GM12878 (cell line): ENCODE results near the gene EEFSEC. TPM values are rescaled to one million over a fixed set of nuclear protein-coding genes. Genes with fewer than 3 reads are reported as not detected.

ENCODE experiments used
- ATAC-seq: fragments of 200-7000 bp; cut with Tn5 transposase; 3 replicates; pipeline ENCODE4 v1.9.1; 2020; ENCODE audit warnings: mild to moderate bottlenecking, moderate library complexity
- BruUV-seq: library from RNA; stranded (reverse); fragments of 400-500 nt; replicated peaks from 2 replicates; lab custom pipeline; 2021; lab: Mats Ljungman, UMichigan
- CTCF ChIA-PET: fragments of 300-600 bp; sonication (Branson Sonifier 250); formaldehyde crosslinking; extraction: SDS; loops from one replicate; lab custom pipeline; 2021; ENCODE audit warnings: inconsistent platforms; lab: Yijun Ruan, JAX
- POLR2A ChIA-PET: fragments of 350-600 bp; formaldehyde crosslinking; extraction: SDS; loops from one replicate; lab custom pipeline; 2021; ENCODE audit warnings: inconsistent platforms; lab: Charles Lee
- RAD21 ChIA-PET: fragments of 300-600 bp; sonication (Branson Sonifier 250); formaldehyde crosslinking; loops from one replicate; lab custom pipeline; 2023; ENCODE audit warnings: antibody characterized with exemption; ENCODE audit not compliant: unreplicated experiment; lab: Charles Lee
- SMC1A ChIA-PET: fragments of 300-600 bp; sonication (Branson Sonifier 250); formaldehyde crosslinking; loops from one replicate; lab custom pipeline; 2023; ENCODE audit not compliant: unreplicated experiment, uncharacterized antibody; lab: Charles Lee
- DNase-seq: peaks from one replicate; pipeline ENCODE4 v3.0.0-alpha.2; 2011; ENCODE audit warnings: low read depth, low spot score
- FAIRE-seq: peaks from 3 replicates; lab custom pipeline; 2011; peaks lifted over from hg19 to GRCh38; lab: Jason Lieb, UNC
- H2AFZ ChIP-seq: 2 replicates; pipeline ENCODE4 v1.6.0; 2011; ENCODE audit warnings: low read depth, low read length, control low read depth; ENCODE audit not compliant: control insufficient read depth
- H3K27ac ChIP-seq: 2 replicates; pipeline ENCODE4 v1.5.1; 2011; ENCODE audit warnings: control low read depth; ENCODE audit not compliant: control insufficient read depth, insufficient read depth
- H3K27me3 ChIP-seq, 2 experiments: replicated peaks in 1 of 2; 2 replicates each; pipeline versions ENCODE4 v1.6.0 to v1.6.1; 2011; ENCODE audit warnings: low read length in 1 of 2; ENCODE audit not compliant: control insufficient read depth in 2 of 2, insufficient read depth in 2 of 2
- H3K36me3 ChIP-seq, 2 experiments: 2 replicates each; pipeline ENCODE4 v1.5.1; 2011; ENCODE audit warnings: low read length in 1 of 2; ENCODE audit not compliant: control insufficient read depth in 2 of 2, insufficient read depth in 2 of 2
- H3K4me1 ChIP-seq: 2 replicates; pipeline ENCODE4 v1.6.1; 2011; ENCODE audit warnings: mild to moderate bottlenecking, low read length, moderate library complexity, mixed read lengths; ENCODE audit not compliant: control insufficient read depth, insufficient read depth
- H3K4me2 ChIP-seq: 2 replicates; pipeline ENCODE4 v1.6.0; 2011; ENCODE audit warnings: control low read depth; ENCODE audit not compliant: control insufficient read depth, insufficient read depth
- H3K4me3 ChIP-seq: fragments of 200-600 bp; sonication (generic); 2 replicates; pipeline ENCODE4 v1.5.1; 2016
- H3K79me2 ChIP-seq: 2 replicates; pipeline ENCODE4 v1.6.0; 2011; ENCODE audit warnings: low read length; ENCODE audit not compliant: control insufficient read depth, insufficient read depth
- H3K9ac ChIP-seq: 2 replicates; pipeline ENCODE4 v1.8.0; 2011; ENCODE audit warnings: low read length, control low read depth, mixed read lengths; ENCODE audit not compliant: control insufficient read depth, insufficient read depth
- H3K9me3 ChIP-seq: replicated peaks from 3 replicates; pipeline ENCODE4 v1.5.1; 2011; ENCODE audit warnings: mild to moderate bottlenecking, low read length; ENCODE audit not compliant: control insufficient read depth, insufficient read depth
- H4K20me1 ChIP-seq: 2 replicates; pipeline ENCODE4 v1.6.0; 2011; ENCODE audit not compliant: control insufficient read depth, insufficient read depth
- BCL3 ChIP-seq: IDR thresholded peaks from 2 replicates; pipeline ENCODE4 v1.6.1; 2011; ENCODE audit warnings: borderline replicate concordance, low read depth, mild to moderate bottlenecking, moderate library complexity, low read length; ENCODE audit not compliant: insufficient read depth, poor library complexity, severe bottlenecking
- BMI1 ChIP-seq: fragments of 450-650 bp; IDR thresholded peaks from 2 replicates; pipeline ENCODE4 v1.6.1; 2016; ENCODE audit warnings: mild to moderate bottlenecking, moderate library complexity, borderline replicate concordance
- CBX5 ChIP-seq: sonication (generic); IDR thresholded peaks from 2 replicates; pipeline ENCODE4 v1.6.1; 2016; ENCODE audit warnings: low read depth, moderate library complexity, mild to moderate bottlenecking, inconsistent platforms
- CREM ChIP-seq: IDR thresholded peaks from 2 replicates; pipeline ENCODE4 v1.6.1; 2014; ENCODE audit warnings: antibody characterized with exemption, low read depth
- POLR2AphosphoS2 ChIP-seq: IDR thresholded peaks from 2 replicates; pipeline ENCODE4 v1.6.1; 2011; ENCODE audit warnings: low read depth, mild to moderate bottlenecking, low read length, improper control_type of control experiment, moderate library complexity
- RAD51 ChIP-seq: fragments of 450-650 bp; IDR thresholded peaks from 2 replicates; pipeline ENCODE4 v1.6.1; 2016; ENCODE audit warnings: moderate library complexity, mild to moderate bottlenecking, inconsistent platforms
- TCF7 ChIP-seq: IDR thresholded peaks from 2 replicates; pipeline ENCODE4 v1.6.1; 2014; ENCODE audit warnings: antibody characterized with exemption, borderline replicate concordance
- USF1 ChIP-seq: IDR thresholded peaks from 2 replicates; pipeline ENCODE4 v1.6.1; 2011; ENCODE audit warnings: borderline replicate concordance, low read depth, mild to moderate bottlenecking, moderate library complexity, mixed read lengths, low read length; ENCODE audit not compliant: insufficient read depth; ENCODE audit errors: extremely low read length
- ZZZ3 ChIP-seq: IDR thresholded peaks from 2 replicates; pipeline ENCODE4 v1.6.1; 2011; ENCODE audit warnings: low read depth; ENCODE audit not compliant: control insufficient read depth, insufficient read length
- WGBS: methylation state at CpG from one replicate; pipeline ENCODE4 v1.1.6; 2016; ENCODE audit warnings: low lambda C conversion rate; ENCODE audit not compliant: insufficient replicate concordance, insufficient coverage; ENCODE audit errors: missing lambda C conversion rate; 5-methylcytosine and 5-hydroxymethylcytosine counted together
- in situ Hi-C: fragments of 300-500 bp; cut with MboI; formaldehyde crosslinking; loops from 9 replicates; pipeline ENCODE4 v1.14.3; 2018; ENCODE audit warnings: mixed read lengths
- intact Hi-C: fragments of 100-400 bp; cut with micrococcal nuclease; formaldehyde crosslinking; loops from one replicate; pipeline ENCODE4 v1.14.2; 2022; ENCODE audit not compliant: unreplicated experiment
- polyA plus RNA-seq, 11 experiments: library from polyadenylated mRNA; depleted of rRNA in 4 of 11; unstranded in 6 of 11; stranded (reverse) in 5 of 11; fragments of >200 nt; fragmentation: Nextera tagmentation in 4 of 11; fragmentation: Illumina TruSeq in 1 of 11; extraction: Ambion mirVana in 4 of 11; extraction: Trizol in 1 of 11; gene quantifications; 1 replicate in 1 of 11; 2 replicates in 10 of 11; pipeline versions ENCODE4 v1.2.1 to v1.2.3, GENCODE V29; 2011 to 2016; ENCODE audit warnings: inconsistent platforms in 2 of 11, missing spikeins in 2 of 11, low read depth in 1 of 11
- total RNA-seq, 4 experiments: library from RNA; depleted of rRNA in 3 of 4; stranded (reverse); fragments of >200 nt in 3 of 4; fragmentation: Illumina TruSeq in 1 of 4; extraction: Trizol in 1 of 4; gene quantifications; 2 replicates each; pipeline versions ENCODE4 v1.2.1 to v1.2.3, GENCODE V29; 2013 to 2021
- TF ChIP-seq, protein P1 (sequence below): IDR thresholded peaks from 2 replicates; pipeline ENCODE4 v1.6.1; 2012; ENCODE audit warnings: low read depth, low read length, improper control_type of control experiment
- TF ChIP-seq, protein P2 (sequence below): fragments of 450-650 bp; IDR thresholded peaks from 2 replicates; pipeline ENCODE4 v1.6.1; 2017; ENCODE audit warnings: mild to moderate bottlenecking
- TF ChIP-seq, protein P3 (sequence below): fragments of 150-350 bp; IDR thresholded peaks from 2 replicates; pipeline ENCODE4 v1.6.1; 2014; ENCODE audit warnings: mild to moderate bottlenecking, low read depth, low read length

Gene EEFSEC
- total and polyA plus RNA-seq, 10 of the 15 experiments (the other 5 are each of a cell fraction or from before 2014, with no cell fraction given) = 0.29 to 29.1 (median 16.1) TPM

- CTCF ChIA-PET = no interaction called here
- no peak for TF ChIP-seq USF1
- no peak for TF ChIP-seq RAD51
- TF ChIP-seq CREM = no peak
- TF ChIP-seq, protein P1, sequence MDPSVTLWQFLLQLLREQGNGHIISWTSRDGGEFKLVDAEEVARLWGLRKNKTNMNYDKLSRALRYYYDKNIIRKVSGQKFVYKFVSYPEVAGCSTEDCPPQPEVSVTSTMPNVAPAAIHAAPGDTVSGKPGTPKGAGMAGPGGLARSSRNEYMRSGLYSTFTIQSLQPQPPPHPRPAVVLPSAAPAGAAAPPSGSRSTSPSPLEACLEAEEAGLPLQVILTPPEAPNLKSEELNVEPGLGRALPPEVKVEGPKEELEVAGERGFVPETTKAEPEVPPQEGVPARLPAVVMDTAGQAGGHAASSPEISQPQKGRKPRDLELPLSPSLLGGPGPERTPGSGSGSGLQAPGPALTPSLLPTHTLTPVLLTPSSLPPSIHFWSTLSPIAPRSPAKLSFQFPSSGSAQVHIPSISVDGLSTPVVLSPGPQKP = no peak
- no peak for TF ChIP-seq BCL3
- TF ChIP-seq CBX5 = no peak
- TF ChIP-seq, protein P2, sequence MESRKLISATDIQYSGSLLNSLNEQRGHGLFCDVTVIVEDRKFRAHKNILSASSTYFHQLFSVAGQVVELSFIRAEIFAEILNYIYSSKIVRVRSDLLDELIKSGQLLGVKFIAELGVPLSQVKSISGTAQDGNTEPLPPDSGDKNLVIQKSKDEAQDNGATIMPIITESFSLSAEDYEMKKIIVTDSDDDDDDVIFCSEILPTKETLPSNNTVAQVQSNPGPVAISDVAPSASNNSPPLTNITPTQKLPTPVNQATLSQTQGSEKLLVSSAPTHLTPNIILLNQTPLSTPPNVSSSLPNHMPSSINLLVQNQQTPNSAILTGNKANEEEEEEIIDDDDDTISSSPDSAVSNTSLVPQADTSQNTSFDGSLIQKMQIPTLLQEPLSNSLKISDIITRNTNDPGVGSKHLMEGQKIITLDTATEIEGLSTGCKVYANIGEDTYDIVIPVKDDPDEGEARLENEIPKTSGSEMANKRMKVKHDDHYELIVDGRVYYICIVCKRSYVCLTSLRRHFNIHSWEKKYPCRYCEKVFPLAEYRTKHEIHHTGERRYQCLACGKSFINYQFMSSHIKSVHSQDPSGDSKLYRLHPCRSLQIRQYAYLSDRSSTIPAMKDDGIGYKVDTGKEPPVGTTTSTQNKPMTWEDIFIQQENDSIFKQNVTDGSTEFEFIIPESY = no peak
- TF ChIP-seq, protein P3, sequence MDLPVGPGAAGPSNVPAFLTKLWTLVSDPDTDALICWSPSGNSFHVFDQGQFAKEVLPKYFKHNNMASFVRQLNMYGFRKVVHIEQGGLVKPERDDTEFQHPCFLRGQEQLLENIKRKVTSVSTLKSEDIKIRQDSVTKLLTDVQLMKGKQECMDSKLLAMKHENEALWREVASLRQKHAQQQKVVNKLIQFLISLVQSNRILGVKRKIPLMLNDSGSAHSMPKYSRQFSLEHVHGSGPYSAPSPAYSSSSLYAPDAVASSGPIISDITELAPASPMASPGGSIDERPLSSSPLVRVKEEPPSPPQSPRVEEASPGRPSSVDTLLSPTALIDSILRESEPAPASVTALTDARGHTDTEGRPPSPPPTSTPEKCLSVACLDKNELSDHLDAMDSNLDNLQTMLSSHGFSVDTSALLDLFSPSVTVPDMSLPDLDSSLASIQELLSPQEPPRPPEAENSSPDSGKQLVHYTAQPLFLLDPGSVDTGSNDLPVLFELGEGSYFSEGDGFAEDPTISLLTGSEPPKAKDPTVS = no peak
- TF ChIP-seq BMI1 = no peak
- no peak for TF ChIP-seq TCF7
- no peak for TF ChIP-seq POLR2AphosphoS2
- TF ChIP-seq ZZZ3 = no peak
Observed at GRCh38 chr3:128343287-128344051, 190.2 kb downstream of the EEFSEC start.

More at GRCh38 chr3:128343287-128344051, 190.2 kb downstream of the EEFSEC start:
- RAD21 ChIA-PET = no interaction called here
- Histone ChIP-seq H3K36me3 (peaks cover 4% of the 10 kb centered on the region in 2 experiments; a peak in 2 of 4 replicates), H3K9me3 (no peaks in the 10 kb centered on the region), H3K4me1 (peaks cover under 1% of the 10 kb centered on the region; the same call in 1 of the 2 replicates), H3K27me3 (no peaks in the 10 kb centered on the region), H4K20me1 (no peaks in the 10 kb centered on the region), H3K79me2 (no peaks in the 10 kb centered on the region), H3K9ac (no peak overlapping the region), H3K4me2 (no peak overlapping the region), H3K4me3 (no peak overlapping the region), H2AFZ (no peak overlapping the region), H3K27ac (no peak overlapping the region)
- in situ Hi-C loops (no loop called here), intact Hi-C loops (no loop called here)
- ATAC-seq (no peak), FAIRE-seq (no peak), DNase-seq (no peak)
- SMC1A ChIA-PET = no interaction called here
- POLR2A ChIA-PET = no interaction called here
- WGBS = over 99% methylated on average over 6 of the region's 6 CpGs
- no TSS peak for BruUV-seq
